ENCODE measurements around the gene HSD17B13. TPM values are rescaled to one million over a fixed set of nuclear protein-coding genes. Genes with fewer than 3 reads are reported as not detected.

The HSD17B13 gene, protein sequence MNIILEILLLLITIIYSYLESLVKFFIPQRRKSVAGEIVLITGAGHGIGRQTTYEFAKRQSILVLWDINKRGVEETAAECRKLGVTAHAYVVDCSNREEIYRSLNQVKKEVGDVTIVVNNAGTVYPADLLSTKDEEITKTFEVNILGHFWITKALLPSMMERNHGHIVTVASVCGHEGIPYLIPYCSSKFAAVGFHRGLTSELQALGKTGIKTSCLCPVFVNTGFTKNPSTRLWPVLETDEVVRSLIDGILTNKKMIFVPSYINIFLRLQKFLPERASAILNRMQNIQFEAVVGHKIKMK
- total RNA-seq (under 1 TPM in 3 of 4 donors, not detected in 1; 0.09 to 0.12 (median 0.11) TPM), polyA plus RNA-seq (0.14 TPM)
- long read RNA-seq, donor 1, result 0 reads
- long read RNA-seq, donor 2, result 0 reads
- long read RNA-seq, donor 3, result 0 reads
- long read RNA-seq, donor 4, result 0 reads

DNA sequence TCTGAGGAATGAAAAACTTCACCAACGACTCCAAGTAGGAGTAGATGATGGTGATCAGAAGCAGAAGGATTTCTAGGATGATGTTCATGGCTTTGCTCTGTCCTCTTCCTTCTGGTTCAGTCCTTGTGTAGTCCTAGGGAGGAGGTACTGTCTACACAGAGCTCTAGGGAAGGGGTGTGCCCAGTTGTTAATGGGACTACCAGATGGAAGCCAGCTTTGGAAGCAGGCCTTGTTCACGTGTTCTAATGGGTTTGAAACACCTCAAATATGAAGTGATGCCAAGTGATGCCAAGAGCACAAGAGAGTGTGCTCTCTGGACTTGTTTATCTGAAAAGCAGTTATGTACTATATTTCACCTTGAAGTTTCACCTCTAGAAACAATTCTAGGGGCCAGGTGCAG is at the start of gene HSD17B13:
Gene HSD17B13 (minus strand): TSS at position 129 of the 400 bp plus-strand sequence. CDS start 41 bp downstream, at position 88.
- intact Hi-C loops (cut with DNase I), result no loop called here
- H3K4me1 ChIP-seq (ENCODE audit: control insufficient read depth, insufficient read depth, low read length), result no peaks in the 10 kb centered on the region
- 69% methylated on average over 2 of the region's 2 CpGs for WGBS
- H3K9me3 ChIP-seq (ENCODE audit: control insufficient read depth, low read length), result no peaks in the 10 kb centered on the region
- no peaks in the 10 kb centered on the region for H3K27me3 ChIP-seq (ENCODE audit: control insufficient read depth, insufficient read depth)
- no peak within 1 kb of the TSS for H3K4me3 ChIP-seq (ENCODE audit: low read length)
- DNase-seq (no peak), ATAC-seq (no peak)
- H3K27ac ChIP-seq (ENCODE audit: low read length), result no peak within 1 kb of the TSS

DNA sequence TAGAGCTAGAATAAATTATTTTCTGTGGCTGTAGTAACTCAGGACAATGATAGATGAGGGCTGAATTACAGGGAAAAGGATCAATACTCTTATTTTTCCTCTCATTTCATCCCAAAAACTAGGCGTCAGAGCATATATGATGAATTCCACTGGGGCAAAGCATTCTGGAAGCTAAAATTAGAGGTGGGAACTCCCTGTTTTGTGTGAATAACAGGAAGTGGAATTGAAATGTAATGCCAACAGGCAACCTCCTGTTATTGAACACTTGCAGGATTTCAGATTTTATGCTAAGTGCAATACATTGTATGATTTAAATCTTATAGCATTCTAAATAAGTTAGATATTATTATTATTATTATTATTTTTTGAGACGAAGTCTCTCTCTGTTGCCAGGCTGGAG is 47.4 kb upstream of the HSD17B13 start:
- intact Hi-C loops (cut with DNase I), result loop anchor here (5.0 to 10.0 kb wide), 3 partner anchors 95 to 475 kb away; no protein-coding TSS in a partner anchor
- Histone ChIP-seq H3K27me3 (ENCODE audit: control insufficient read depth, insufficient read depth) (no peaks in the 10 kb centered on the region), H3K4me3 (ENCODE audit: low read length) (no peak overlapping the region), H3K4me1 (ENCODE audit: control insufficient read depth, insufficient read depth, low read length) (no peaks in the 10 kb centered on the region), H3K9me3 (ENCODE audit: control insufficient read depth, low read length) (no peaks in the 10 kb centered on the region), H3K27ac (ENCODE audit: low read length) (no peak overlapping the region)
- DNase-seq, result no peak
- no peak for ATAC-seq
- 66% methylated on average over 2 of the region's 2 CpGs for WGBS

DNA sequence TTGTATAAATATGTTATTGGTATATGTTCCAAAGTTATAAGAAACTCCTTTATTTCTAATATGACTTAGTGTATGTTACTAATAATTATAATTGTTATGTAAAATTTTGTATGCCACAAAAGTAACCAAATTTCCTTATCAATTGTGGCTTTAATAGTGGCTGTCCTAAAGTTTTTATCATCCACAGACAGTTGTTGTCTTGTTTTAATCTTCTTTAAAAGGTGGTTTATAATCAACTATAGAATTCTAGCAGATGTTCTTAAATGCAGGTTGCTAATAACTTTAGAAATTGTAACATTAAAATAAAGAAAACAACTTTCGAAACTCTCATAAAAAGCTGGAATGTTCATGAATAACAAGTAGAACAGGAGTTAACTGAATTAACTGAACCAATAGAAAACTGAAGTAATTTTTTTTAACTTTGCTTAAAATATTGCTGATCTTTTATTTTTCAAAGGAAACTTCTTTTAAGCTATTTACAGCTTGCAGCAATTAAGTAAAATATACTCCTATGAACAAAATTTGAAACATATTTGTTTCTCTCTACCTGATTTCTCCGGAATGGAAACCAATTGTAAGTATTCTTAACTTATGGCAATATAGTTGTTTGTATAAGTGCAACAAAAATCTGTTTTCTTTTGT is 44.0 kb upstream of the HSD17B13 start:
- Histone ChIP-seq H3K4me1 (ENCODE audit: control insufficient read depth, insufficient read depth, low read length) (no peaks in the 10 kb centered on the region), H3K27ac (ENCODE audit: low read length) (no peak overlapping the region), H3K4me3 (ENCODE audit: low read length) (no peak overlapping the region), H3K27me3 (ENCODE audit: control insufficient read depth, insufficient read depth) (no peaks in the 10 kb centered on the region), H3K9me3 (ENCODE audit: control insufficient read depth, low read length) (no peaks in the 10 kb centered on the region)
- ATAC-seq (no peak), DNase-seq (no peak)
- WGBS, result 71% methylated on average over 2 of the region's 2 CpGs
- intact Hi-C loops (cut with DNase I), result no loop called here

DNA sequence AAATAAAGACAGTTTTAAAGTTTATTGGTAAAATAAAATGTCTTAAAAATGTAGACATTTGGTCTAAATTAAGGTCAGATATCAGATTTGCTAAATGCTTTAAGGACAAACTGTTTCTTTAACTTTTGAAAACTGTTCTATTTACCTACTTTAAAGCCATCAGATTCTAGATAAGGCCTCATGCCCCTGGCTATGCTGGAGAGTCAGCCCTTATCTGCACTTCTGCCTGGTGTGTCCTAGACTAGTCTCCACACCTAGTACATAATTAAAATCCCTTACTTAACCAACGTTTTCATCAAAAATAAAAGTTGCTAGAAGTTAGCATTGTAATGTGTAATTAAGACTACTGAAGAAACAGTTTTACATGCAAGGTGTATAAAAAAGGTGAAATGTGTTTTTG is 42.7 kb upstream of the HSD17B13 start:
- Histone ChIP-seq H3K4me1 (ENCODE audit: control insufficient read depth, insufficient read depth, low read length) (no peaks in the 10 kb centered on the region), H3K4me3 (ENCODE audit: low read length) (no peak overlapping the region), H3K9me3 (ENCODE audit: control insufficient read depth, low read length) (no peaks in the 10 kb centered on the region), H3K27me3 (ENCODE audit: control insufficient read depth, insufficient read depth) (no peaks in the 10 kb centered on the region), H3K27ac (ENCODE audit: low read length) (no peak overlapping the region)
- ATAC-seq (no peak), DNase-seq (no peak)
- 55% methylated on average over 1 of the region's 1 CpG for WGBS
- intact Hi-C loops (cut with DNase I), result no loop called here

DNA sequence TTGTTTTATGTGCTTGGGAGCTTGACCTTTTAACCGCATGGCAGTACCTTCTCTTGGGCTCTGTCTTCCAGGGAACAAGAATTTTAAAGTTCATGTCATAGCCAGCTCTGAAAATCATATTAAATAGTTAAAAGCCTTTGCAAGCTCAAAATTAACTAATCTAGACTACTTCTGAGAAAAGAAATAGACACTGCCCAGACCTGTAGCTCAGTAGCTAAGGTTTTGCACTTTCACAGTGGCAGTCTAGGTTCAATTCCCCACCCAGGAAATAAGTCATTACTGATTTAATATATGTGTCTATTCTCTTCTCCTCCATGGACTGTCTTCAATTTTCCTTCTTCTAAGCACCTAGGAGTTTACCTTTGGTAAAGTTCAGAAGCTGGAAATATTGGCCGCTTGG is 40.9 kb upstream of the HSD17B13 start:
- no peak for DNase-seq
- H3K27ac ChIP-seq (ENCODE audit: low read length), result no peak overlapping the region
- no peak for ATAC-seq
- H3K4me3 ChIP-seq (ENCODE audit: low read length), result no peak overlapping the region
- H3K27me3 ChIP-seq (ENCODE audit: control insufficient read depth, insufficient read depth), result no peaks in the 10 kb centered on the region
- intact Hi-C loops (cut with DNase I), result no loop called here
- no peaks in the 10 kb centered on the region for H3K9me3 ChIP-seq (ENCODE audit: control insufficient read depth, low read length)
- no peaks in the 10 kb centered on the region for H3K4me1 ChIP-seq (ENCODE audit: control insufficient read depth, insufficient read depth, low read length)
- WGBS, result 99% methylated on average over 2 of the region's 2 CpGs

DNA sequence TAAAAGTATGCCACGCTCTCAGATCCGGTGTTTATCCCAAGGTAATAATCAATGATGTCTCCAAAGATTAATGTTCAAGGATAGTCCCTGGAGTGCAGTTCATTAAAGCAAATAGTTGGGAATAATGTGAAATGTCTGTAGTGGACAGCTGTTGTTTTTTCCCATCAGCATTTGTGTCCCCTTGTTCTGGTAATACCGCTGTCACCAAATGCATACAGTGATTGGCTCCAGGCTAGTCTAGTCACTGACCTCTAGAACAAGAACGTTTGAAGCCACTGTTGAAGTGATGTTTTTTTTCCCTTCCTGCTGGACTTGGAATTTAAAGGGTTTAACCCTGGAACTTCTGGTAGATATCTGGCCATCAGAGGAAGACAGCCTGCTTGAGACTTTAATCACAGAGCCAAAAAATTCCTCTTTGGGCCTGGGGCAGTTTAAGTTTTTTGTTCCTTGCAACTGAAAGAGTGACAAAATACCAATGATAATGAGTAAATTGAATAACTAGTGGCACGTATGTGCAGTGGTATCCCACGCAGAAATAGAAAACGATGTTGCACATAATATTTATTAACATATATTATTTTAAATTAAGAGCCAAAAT is 37.8 kb upstream of the HSD17B13 start:
- WGBS, result 80% methylated on average over 7 of the region's 7 CpGs
- H3K4me1 ChIP-seq (ENCODE audit: control insufficient read depth, insufficient read depth, low read length), result no peaks in the 10 kb centered on the region
- no peak for DNase-seq
- intact Hi-C loops (cut with DNase I), result no loop called here
- H3K9me3 ChIP-seq (ENCODE audit: control insufficient read depth, low read length), result no peaks in the 10 kb centered on the region
- no peak overlapping the region for H3K27ac ChIP-seq (ENCODE audit: low read length)
- no peak overlapping the region for H3K4me3 ChIP-seq (ENCODE audit: low read length)
- no peaks in the 10 kb centered on the region for H3K27me3 ChIP-seq (ENCODE audit: control insufficient read depth, insufficient read depth)
- ATAC-seq, result no peak

DNA sequence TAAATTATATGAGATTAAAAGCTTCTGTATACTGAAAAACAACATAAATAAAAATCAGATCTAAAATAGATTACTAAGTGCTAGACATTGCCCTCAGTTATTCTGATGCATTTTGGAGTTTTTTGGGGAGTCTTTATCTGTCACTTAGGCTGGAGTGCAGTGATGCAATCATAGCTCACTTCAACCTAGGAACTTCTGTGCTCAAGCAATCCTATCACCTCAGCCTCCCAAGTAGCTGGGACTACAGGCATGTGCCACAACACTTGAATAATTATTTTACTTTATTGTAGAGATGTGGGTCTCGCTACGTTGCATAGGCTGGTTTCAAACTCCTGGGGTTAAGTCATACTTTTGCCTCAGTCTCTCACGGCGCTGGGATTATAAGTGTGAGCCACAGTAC is 36.6 kb upstream of the HSD17B13 start:
- intact Hi-C loops (cut with DNase I), result no loop called here
- ATAC-seq, result no peak
- no peak overlapping the region for H3K27ac ChIP-seq (ENCODE audit: low read length)
- no peak overlapping the region for H3K4me3 ChIP-seq (ENCODE audit: low read length)
- no peaks in the 10 kb centered on the region for H3K9me3 ChIP-seq (ENCODE audit: control insufficient read depth, low read length)
- DNase-seq, result no peak
- H3K4me1 ChIP-seq (ENCODE audit: control insufficient read depth, insufficient read depth, low read length), result no peaks in the 10 kb centered on the region
- H3K27me3 ChIP-seq (ENCODE audit: control insufficient read depth, insufficient read depth), result no peaks in the 10 kb centered on the region
- 97% methylated on average over 4 of the region's 4 CpGs for WGBS

DNA sequence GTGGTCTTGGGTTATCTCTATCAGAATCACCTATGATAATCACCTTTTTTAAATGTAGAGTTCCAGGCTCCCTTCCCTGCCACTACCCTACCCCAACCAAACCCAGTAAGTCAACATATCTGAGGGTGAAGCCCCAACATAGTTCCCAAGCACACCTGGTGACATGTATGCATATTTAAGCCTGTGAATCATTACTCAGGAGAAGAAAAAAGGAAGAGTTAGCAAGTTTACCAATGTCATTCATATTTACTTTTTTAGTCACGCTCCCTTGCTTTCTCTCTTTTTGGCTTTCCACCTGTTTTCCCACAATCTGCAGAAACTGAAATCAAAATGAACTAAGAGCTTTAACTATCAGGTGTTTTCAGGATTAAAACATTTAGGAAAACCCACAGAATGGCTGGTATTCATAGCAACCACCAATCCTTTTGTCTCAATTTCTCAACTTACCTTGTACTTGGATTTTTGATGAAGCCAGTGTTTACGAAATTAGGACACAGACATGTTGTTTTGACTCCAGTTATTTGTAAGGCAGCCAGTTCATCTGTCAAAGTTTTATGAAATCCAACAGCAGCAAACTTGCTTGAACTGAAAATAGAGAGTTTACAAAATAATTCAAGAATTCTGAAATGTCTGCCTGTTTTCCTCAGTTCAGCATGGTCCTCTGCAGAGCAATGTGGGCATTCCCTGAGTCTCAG is 34.3 kb upstream of the HSD17B13 start:
- intact Hi-C loops (cut with DNase I), result no loop called here
- no peak overlapping the region for H3K4me3 ChIP-seq (ENCODE audit: low read length)
- 85% methylated on average over 2 of the region's 2 CpGs for WGBS
- H3K4me1 ChIP-seq (ENCODE audit: control insufficient read depth, insufficient read depth, low read length), result no peaks in the 10 kb centered on the region
- H3K9me3 ChIP-seq (ENCODE audit: control insufficient read depth, low read length), result no peaks in the 10 kb centered on the region
- no peaks in the 10 kb centered on the region for H3K27me3 ChIP-seq (ENCODE audit: control insufficient read depth, insufficient read depth)
- DNase-seq (no peak), ATAC-seq (no peak)
- H3K27ac ChIP-seq (ENCODE audit: low read length), result no peak overlapping the region

DNA sequence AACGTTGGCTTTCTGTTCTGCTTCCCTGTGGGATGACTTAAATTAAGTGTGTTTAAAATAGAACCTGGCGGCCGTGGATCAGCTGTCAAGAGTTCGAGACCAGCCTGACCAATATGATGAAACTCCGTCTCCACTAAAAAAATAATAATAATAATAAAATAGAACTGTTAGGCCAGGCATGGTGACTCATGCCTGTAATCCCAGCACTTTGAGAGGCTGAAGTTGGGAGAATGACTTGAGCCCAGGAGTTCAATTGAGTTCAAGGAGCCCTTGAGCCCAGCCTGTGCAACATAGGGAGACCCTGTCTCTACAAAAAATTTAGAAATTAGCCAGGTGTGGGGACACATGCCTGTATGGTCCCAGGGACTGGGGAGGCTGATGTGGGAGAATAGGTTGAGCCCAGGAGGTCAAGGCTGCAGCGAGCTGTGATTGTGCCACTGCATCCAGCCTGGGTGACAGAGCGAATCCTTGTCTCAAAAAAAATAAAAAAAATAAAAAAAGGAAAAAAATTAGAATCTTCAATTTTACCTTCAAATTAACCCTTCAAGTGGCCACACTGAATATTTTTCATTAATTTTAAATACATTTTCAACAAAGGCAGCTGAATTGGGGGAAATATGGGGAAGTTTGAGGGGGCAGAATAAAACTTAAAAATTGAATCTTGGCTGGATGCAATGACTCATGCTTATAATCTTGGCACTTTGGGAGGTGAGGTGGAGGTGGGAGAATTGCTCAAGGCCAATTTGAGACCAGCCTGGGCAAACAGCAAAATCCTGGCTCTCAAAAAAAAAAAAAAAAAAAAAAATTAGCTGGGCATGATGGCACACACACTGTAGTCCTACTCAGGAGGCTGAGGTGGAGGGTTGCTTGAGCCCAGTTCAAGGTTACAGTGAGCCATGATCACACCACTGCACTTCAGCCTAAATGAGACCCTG is 31.8 kb upstream of the HSD17B13 start:
- Histone ChIP-seq H3K27me3 (ENCODE audit: control insufficient read depth, insufficient read depth) (no peaks in the 10 kb centered on the region), H3K4me1 (ENCODE audit: control insufficient read depth, insufficient read depth, low read length) (no peaks in the 10 kb centered on the region), H3K4me3 (ENCODE audit: low read length) (no peak overlapping the region), H3K9me3 (ENCODE audit: control insufficient read depth, low read length) (no peaks in the 10 kb centered on the region), H3K27ac (ENCODE audit: low read length) (peak overlapping the region; percentile 2)
- DNase-seq (no peak), ATAC-seq (no peak)
- 58% methylated on average over 7 of the region's 7 CpGs for WGBS
- intact Hi-C loops (cut with DNase I), result no loop called here

DNA sequence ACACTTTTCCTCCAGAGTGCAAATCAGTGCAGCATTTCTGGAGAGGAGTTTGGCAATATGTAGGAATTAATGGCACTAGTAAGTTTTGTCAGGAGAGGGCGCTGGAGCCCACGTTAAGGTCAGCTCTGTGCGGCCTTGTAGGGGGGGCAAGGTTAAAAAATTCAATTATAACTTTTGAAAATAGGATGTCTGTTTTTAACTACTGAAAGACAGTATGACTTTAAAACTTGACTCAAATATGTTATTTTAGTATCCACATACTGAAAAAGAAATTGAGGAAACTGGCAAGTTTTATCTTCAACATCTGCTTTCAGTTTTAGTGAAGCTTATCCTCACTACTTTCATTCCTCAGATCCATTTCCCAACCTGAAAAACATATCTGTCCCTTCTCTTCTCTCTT is 30.9 kb upstream of the HSD17B13 start:
- WGBS, result 18% methylated on average over 3 of the region's 3 CpGs
- H3K27ac ChIP-seq (ENCODE audit: low read length), result no peak overlapping the region

More for the DNA sequence above, 30.9 kb upstream of the HSD17B13 start:
- H3K4me1 ChIP-seq (ENCODE audit: control insufficient read depth, insufficient read depth, low read length), result no peaks in the 10 kb centered on the region
- no peaks in the 10 kb centered on the region for H3K27me3 ChIP-seq (ENCODE audit: control insufficient read depth, insufficient read depth)
- DNase-seq, result peak in 1 of 3 donors; percentile 35
- ATAC-seq, result peak in 1 of 2 donors; percentile 71
- H3K4me3 ChIP-seq (ENCODE audit: low read length), result peak overlapping the region; percentile 15
- intact Hi-C loops (cut with DNase I), result no loop called here
- H3K9me3 ChIP-seq (ENCODE audit: control insufficient read depth, low read length), result no peaks in the 10 kb centered on the region

Data from right cardiac atrium (tissue), 5 donors.